GM19193 (cell line): ENCODE results near the gene KDM2A.

Source experiments
- POLR2A ChIP-seq: IDR thresholded peaks from 4 replicates; pipeline ENCODE4 v1.6.1; 2011; ENCODE audit not compliant: insufficient read depth, insufficient read length; ENCODE audit errors: extremely low read depth

Gene KDM2A

DNA sequence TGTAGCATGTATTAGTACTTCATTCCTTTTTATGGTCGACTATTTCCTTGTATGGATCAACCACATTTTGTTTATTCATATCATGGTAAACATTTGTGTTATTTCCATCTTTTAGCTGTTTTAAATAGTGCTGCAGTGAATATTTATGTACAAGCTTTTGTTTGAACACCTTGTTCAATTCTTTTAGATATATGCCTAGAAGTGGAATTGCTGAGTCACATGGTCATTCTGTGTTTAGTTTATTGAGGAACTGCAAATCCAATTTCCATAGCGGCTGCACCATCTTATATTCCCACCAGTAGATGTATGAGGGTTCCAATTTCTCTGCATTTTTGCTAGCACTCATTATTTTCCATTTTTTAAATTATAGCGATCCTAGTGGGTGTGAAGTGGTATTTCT, 85.8 kb downstream of the KDM2A start:
- TF ChIP-seq POLR2A = no peak

DNA sequence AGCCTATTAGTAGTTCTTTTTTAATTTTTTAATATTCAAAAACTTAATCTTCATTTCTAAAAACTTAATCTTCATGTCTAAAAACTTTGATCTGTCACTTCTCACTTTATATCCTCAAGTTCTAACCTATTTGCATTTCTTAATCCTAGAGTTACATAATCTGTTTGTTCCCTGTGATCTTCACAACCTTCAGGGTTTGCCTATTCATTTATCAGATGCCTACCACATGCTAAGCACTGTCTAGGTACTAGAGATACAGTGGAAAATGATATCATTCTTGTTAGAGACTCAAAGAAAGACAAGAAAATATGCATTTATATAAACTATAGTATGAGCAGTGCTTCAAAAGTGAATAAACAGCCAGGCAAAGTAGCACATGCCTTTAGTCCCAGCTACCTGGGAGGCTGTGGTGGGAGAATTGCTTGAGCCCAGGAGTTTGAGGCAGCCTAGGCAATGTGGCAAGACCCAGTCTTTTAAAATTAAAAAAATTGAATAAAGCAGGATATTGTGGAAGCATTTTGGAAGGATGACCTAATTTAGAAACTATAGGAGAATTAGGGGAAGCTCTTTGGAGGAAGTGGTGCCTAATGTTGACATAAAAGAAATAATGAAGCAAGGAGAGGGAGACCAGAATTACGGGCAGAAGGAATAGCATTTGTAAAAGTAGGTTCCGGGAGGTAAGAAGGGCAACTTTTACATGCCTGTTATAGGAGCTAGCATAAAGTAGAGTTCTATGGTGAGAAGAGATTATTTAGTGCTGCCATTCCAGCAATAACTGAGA, 92.8 kb downstream of the KDM2A start:
- TF ChIP-seq POLR2A = no peak

DNA sequence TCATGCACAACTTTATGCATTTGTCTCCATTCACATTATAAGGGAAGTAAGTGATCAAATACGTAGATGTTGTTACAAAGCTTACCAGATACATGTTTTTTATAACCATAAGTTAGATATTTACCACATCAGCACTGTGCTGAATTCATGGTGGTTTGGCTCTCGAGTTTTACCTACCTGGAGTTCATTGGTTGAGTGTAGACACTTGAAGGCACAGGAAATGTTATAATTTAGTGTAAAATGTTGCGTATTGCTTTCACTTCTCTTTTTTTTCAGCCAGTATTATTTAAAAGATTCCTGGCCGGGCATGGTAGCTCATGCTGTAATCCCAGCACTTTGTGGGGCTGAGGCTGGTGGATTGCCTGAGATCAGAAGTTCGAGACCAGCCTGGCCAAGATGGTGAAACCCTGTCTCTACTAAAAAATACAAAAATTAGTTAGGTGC, 94.1 kb downstream of the KDM2A start:
- no peak for TF ChIP-seq POLR2A

DNA sequence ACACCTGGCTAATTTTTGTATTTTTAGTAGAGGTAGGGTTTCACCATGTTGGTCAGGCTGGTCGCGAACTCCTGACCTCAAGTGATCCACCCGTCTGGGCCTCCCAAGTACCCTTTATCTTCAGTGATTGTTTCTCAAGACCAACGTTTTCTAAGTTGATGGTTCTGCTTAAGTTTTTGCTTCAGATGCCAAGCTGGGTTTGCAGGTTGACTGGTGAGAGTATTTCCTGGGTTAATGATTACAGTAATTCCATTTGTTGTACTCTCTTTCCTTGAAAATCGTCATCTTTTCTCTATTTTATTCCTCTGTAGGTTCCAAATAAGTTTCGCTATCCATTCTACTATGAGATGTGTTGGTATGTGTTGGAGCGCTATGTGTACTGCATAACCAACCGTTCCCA, 108.7 kb downstream of the KDM2A start:
- TF ChIP-seq POLR2A = no peak

DNA sequence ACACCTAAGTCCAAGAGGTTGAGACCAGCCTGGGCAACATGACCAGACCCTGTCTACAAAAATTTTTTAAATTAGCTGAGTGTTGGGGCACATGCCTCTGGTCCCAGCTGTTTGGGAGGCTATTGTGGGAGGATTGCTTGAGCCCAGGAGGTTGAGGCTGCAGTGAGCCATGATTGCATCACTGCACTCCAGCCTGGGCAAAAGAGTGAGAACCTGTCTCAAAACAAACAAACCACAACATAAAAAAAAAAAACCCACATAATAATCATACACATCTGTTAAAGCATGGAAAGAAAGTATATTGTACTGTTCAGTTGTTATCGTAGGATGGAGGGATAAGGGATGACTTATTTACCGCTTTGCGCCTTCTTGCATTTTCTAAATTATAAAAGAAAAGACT, 111.3 kb downstream of the KDM2A start:
- TF ChIP-seq POLR2A = no peak

DNA sequence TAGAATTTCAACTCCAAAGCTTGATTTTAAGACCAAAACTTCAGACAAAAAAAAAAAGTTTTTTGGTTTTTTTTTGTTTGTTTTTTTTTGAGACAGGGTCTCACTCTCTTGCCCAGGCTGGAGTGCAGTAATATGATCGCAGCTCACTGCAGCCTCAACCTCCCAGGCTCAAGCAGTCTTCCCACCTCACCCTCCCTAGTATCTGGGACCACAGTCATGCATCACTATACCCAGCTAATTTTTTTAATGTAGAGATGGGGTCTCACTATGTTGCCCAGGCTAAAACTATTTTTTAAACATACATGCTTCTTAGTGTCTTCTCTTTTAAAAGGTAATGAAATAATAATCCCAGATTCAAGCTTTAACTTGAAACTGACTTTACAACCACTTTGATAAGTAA, 111.8 kb downstream of the KDM2A start:
- no peak for TF ChIP-seq POLR2A

DNA sequence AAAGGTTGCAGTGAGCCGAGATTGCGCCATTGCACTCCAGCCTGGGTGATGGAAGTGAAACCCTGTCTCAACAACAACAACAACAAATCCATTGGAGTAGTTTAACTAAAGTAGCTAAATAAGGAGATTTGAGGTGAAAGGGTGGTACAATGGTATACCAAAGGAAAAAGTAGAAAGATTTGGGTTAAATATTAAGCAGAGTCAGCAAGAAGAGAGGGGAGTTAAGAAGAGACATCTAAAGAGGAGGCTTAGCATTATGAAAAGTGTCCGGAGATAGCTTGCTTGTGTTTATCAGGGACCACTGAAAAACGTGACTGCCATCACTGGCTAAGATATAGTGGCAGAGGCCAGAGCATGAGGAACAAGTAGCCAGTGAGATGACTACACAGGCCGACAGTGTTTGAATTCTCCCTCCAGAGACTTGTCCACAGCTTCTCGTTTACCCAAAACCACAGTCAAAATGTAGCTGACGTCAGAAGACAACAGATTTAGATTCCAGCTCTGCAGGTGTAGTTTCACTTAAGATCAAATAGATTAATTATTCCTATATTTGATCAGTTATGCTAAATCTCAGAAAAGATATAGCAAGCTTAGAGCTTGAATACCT, 114.6 kb downstream of the KDM2A start:
- no peak for TF ChIP-seq POLR2A

DNA sequence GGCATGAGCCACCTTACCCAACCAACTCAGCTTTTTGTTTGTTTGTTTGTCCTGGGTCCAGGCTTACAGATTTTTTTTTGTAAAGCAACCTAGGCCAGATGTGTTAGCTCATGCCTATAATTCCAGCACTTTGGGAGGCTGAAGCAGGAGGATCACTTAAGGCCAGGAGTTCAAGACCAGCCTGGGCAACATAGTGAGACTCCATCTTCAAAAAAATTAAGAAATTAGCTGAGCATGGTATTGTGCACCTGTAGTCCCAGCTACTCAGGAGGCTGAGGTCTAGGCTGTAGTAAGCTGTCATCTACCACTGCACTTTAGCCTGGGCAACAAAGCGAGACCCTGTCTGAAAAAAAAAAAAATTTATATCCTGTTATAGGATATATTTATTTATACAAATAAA, 118.5 kb downstream of the KDM2A start:
- TF ChIP-seq POLR2A = no peak

DNA sequence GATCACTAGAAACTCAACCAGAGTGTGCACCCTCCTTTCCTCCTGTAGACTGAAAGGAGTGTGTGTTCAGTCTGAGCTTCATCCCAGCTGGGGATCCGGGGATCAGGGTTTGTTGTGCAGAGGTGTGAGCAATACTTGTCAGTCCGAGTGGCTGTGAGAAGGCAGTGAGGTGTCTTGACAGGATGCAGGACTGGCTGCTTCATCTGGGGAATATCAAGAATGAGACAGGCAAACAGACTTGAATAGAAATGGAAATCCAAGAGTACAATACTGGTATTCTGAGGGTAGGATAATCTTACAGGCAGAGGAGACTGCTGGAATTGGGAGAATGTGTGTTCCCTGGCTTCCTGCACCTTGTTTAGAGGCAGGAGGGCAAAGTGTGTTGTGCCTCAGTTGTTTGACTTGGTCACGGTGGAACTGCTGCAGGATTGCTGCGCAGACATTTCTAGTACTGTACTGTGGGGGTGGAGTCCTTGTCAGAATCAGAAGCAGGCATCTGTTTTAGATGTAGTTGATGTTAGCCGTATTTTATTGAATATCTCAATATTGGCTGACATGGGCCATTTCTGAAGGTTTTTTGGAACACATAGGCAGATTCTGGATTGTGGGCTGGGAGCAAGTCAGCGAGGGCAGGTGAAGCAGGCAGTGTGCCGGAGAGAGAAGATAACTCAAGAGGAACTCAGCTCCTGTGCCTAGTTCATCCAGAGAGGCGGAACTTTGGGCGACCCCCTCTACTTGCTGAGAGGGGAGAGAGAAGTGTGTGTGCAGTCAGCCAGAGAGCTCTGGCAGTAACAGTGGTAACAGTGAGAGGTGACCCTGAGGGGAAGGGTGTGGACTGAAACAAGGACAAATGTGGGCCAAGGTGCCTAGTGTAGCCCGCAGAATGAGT, 120.1 kb downstream of the KDM2A start:
- no peak for TF ChIP-seq POLR2A

DNA sequence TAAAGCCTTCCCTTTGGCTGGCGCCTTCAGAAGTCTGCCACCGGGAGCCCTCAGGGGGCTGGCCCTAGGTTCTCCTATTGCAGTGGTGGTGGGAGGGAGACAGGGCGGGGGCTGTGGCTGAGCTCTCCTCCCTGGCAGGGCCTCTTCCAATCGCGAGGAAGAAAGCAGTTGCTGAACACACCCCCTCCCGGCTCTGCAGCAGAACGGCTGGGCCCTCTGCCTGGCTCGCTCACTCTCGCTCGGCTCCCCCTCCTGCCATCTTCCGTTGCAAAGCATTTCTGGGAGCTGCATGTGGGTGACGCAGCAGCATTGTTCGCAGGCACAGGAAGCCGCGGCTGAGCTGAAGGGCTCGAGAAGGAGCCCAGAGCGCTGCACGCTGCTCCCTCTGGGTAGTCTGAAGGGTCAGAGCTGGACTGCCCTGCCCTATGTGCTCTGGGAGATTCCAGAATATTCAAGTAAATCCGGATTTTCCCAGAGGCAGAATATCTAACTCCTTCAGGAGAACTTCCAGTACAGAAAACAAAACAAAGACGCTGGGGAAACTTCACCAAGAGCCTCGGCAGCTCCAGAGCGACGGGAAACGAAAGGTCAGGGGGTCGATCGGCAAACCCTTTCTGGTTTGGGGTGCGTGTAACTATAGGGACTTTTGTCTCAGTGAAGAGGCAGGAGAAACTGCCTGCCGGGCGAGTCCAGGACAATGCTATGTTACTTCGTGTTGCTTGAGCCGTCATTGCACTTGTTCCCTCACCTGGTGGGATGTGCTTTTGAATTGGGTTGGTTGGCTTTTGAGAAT, 120.9 kb downstream of the KDM2A start:
- peak; percentile 96 for TF ChIP-seq POLR2A

DNA sequence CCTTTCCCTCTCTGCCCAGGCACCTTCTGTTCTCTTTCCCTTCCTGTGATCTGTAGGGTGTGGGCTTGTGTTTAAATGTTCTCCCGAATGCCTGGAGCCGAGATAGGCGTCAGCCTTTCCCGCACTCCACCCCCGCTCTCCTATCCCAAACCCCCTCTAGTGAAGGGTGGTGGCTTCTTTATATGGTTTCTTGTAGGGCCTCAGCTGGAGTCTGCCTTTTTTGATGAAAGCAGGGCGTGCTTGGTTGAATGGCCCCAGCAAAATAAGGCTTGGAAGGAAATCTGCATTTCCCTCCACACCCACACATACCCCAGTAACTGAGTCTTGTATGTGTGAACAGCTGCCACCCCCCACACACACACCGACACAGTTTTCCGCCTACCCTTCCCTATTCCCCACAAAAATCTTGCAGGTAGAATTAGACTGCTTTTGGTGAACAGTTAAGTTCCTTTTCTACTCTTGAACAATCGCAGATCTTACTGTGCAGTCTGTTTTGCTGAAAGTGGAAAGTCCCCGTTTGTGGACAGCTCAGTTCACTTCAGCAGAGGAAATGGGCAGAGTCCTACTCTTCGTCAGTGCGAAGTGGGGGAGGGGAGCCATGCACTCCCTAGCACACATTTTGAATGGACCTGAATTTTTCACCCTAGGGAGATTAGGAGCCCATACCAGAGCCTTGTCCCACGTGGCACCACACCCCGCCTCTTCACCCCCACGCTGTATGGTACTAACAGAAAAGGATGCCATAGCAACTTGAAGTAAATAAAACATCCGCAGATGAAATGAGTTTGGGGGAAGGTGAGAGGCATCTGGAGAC, 121.7 kb downstream of the KDM2A start:
- TF ChIP-seq POLR2A = peak; percentile 37

DNA sequence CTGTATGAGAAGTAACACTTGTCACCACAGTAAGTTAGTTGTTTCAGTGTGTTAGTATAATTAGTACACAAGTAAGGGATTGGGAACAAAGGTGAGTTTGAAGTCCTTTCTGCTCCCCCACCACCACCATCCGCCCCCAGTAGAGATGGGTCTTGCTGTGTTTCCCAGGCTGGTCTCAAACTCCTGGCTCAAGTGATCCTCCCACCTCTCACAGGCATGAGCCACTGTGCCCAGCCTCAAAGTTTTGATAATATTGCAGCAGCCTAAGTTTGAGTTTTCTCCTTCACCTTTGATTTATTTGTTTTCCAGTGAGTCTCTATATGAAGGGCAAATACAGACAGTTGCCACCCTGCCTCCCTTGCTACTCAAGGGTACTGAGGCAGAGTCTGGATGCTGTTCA, 123.5 kb downstream of the KDM2A start:
- no peak for TF ChIP-seq POLR2A

DNA sequence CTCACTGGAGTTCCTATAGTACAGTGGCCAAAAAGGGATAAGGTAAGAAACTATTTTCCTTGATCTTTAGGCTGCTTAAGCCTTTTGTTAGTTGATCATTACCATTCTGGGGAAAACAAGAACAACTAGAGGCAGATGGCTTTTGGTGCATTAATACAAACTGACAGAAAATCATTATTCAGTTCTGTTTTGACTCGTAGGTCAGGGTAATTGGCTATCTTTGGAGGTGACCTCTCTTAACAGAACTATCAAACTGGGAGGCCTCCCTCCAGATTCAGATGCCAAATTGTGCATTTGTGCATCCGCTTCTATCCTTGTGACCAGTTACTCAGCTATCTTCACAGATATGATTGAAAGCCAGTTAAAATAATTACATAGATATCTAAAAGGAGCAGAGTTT, 124.0 kb downstream of the KDM2A start:
- TF ChIP-seq POLR2A = no peak

DNA sequence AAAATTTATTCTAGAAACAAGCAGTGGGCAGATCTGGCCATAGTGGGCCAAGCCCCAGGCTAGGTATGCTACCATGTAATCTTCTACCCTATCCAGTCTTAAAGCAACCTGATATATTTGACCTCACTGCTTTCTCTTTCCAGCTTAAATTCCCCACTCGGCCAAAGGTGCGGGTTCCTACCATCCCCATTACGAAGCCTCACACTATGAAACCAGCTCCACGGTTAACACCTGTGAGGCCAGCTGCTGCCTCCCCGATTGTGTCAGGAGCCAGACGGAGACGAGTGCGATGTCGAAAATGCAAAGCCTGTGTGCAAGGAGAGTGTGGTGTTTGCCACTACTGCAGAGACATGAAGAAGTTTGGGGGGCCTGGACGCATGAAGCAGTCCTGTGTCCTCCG, 126.0 kb downstream of the KDM2A start:
- no peak for TF ChIP-seq POLR2A

DNA sequence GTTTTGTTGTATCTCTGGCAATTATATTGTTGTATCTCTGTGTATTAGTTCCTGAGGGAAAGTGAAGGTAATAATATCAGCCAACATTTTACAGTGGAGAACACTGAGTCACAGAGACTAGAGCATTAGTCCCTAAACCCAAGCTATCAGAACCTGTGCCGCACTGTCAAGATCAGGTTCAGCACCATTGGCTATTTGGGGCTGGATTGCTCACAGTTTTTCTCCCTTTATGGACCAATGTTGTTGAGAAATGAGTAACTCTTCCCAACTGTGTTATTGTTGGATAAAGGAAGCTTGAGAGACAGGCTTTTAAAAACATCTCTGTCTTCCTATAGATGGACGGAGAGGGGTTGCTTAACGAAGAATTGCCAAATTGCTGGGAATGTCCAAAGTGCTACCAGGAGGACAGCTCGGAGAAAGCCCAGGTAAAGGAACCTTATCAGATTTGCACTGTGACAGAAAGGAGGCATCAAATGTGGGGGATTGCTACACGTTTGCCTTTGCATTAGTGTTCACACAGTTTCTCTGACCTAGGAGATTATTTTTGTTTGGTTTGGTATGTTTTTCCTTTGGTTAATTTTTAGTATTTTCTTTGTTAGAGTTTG, 129.0 kb downstream of the KDM2A start:
- TF ChIP-seq POLR2A = no peak
